Effector memory CD4-positive, alpha-beta T cell (primary cell): Measurements from ENCODE around the gene DDX54.

Source experiments
- DNase-seq, 3 donors: peaks; one replicate each; pipeline ENCODE4 v3.0.0-alpha.2; 2020
- H3K27ac ChIP-seq: 2 replicates; pipeline ENCODE4 v1.7.0; 2013; ENCODE audit warnings: mild to moderate bottlenecking, low read length, moderate library complexity; ENCODE audit not compliant: insufficient read depth, poor library complexity, severe bottlenecking
- H3K27me3 ChIP-seq: replicated peaks from 2 replicates; pipeline ENCODE4 v1.7.0; 2013; ENCODE audit warnings: mild to moderate bottlenecking, low read length; ENCODE audit not compliant: insufficient read depth, control insufficient read depth, poor library complexity, severe bottlenecking
- H3K36me3 ChIP-seq: 2 replicates; pipeline ENCODE4 v1.7.0; 2013; ENCODE audit warnings: mild to moderate bottlenecking, low read length, moderate library complexity; ENCODE audit not compliant: control insufficient read depth, insufficient read depth
- H3K4me1 ChIP-seq: 2 replicates; pipeline ENCODE4 v1.7.0; 2013; ENCODE audit warnings: low read length, mild to moderate bottlenecking; ENCODE audit not compliant: control insufficient read depth, insufficient read depth, poor library complexity, severe bottlenecking
- H3K4me3 ChIP-seq: 2 replicates; pipeline ENCODE4 v1.7.0; 2013; ENCODE audit warnings: low read length, low read depth, mild to moderate bottlenecking; ENCODE audit not compliant: insufficient read depth, poor library complexity, severe bottlenecking
- H3K9me3 ChIP-seq: 2 replicates; pipeline ENCODE4 v1.7.0; 2013; ENCODE audit warnings: mild to moderate bottlenecking, low read length, moderate library complexity; ENCODE audit not compliant: control insufficient read depth

The DDX54 gene

DNA sequence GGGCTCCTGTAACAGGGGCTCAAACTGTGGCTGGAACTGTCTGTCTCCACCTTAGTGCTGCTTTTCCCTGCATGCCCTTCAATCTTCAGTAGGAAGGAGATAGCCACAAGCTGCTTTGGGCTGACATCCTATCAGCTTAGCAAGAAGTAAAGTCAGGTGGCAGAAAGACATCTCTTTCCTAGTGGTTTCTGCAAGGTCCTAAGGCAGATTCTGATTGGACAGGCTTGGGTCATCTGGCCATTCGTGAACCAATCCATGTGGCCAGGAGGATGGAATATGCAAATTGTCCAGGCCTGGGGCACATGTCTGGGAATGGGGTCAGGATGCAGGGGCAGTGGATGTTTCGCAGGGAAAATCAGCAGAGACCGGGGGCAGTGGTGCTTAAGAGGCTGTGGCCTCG, 5.5 kb upstream of the DDX54 start:
- no peaks in the 10 kb centered on the region for H3K9me3 ChIP-seq
- no peak overlapping the region for H3K4me3 ChIP-seq
- peaks cover 10% of the 10 kb centered on the region for H3K4me1 ChIP-seq
- H3K27ac ChIP-seq, result no peak overlapping the region
- DNase-seq, result no peak
- no peaks in the 10 kb centered on the region for H3K27me3 ChIP-seq
- H3K36me3 ChIP-seq, result peaks cover 16% of the 10 kb centered on the region

DNA sequence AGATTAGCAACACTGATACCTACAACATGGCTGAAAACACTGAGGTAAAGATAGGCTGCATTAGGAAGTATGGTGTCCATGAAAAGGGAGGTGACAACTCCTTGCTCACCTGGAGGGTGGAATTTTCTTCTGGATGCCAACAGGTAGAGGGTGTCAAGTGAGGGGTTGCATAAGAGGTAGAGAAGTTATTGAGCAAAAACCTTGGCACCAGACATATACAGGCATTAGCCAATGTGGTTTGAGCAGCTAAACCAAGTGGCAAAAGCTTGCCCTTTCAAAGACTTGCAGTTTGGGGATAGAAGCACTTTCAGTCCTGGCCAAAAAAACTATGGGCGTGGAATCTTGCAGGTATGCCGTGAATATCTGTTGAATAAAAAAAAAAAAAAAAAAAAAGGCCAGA, 4.1 kb upstream of the DDX54 start:
- Histone ChIP-seq H3K27me3 (no peaks in the 10 kb centered on the region), H3K27ac (no peak overlapping the region), H3K4me1 (peaks cover 10% of the 10 kb centered on the region), H3K36me3 (peaks cover 16% of the 10 kb centered on the region), H3K9me3 (no peaks in the 10 kb centered on the region), H3K4me3 (no peak overlapping the region)
- no peak for DNase-seq

DNA sequence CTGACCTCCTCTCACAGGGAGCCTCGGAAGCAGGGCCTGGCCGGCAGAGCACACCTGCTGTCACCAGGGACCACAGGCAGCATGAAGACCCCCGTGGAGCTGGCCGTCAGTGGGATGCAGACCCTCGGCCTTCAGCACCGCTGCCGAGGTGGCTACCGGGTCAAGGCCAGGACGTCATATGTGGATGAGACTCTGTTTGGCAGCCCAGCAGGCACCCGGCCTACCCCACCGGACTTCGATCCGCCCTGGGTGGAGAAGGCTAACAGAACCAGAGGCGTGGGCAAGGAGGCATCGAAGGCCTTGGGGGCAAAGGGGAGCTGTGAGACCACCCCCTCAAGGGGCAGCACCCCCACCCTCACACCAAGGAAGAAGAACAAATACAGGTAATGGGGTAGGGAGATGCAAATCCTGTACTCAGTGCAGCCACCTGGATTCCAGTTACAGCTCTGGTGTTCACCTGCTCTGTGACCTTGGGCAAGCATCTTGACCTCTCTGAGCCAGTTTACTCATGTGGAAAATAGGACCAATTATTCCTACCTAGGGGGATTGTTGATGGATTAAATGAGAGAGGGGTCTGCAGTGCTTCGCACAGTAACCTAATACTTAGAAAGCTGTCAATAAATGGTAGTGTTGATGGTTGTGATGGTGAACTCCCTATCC, 1.5 kb upstream of the DDX54 start:
- peaks cover 16% of the 10 kb centered on the region for H3K4me1 ChIP-seq
- H3K4me3 ChIP-seq, result no peak overlapping the region
- H3K27me3 ChIP-seq, result no peaks in the 10 kb centered on the region
- no peak for DNase-seq
- peaks cover 10% of the 10 kb centered on the region for H3K36me3 ChIP-seq
- H3K9me3 ChIP-seq, result no peaks in the 10 kb centered on the region
- no peak overlapping the region for H3K27ac ChIP-seq

DNA sequence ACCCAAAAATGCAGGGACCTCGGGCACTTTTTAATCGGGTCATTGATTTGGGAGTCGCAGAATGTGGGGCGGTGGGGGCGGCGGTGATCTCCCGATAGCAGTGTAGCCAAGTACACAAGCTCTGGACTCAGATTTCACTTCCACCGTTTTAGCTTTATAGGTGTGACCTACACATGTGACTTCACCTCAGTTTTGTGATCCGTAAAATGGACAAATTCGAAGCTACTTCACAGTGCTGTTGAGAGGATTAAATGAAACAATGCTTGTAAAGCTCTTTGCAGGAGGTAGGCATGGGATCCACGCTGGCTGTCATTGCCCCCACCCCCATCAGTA, 721 bp upstream of the DDX54 start:
- Histone ChIP-seq H3K27ac (peak overlapping the region; percentile 87), H3K4me3 (peak overlapping the region; percentile 72)
- no peak for DNase-seq

DNA sequence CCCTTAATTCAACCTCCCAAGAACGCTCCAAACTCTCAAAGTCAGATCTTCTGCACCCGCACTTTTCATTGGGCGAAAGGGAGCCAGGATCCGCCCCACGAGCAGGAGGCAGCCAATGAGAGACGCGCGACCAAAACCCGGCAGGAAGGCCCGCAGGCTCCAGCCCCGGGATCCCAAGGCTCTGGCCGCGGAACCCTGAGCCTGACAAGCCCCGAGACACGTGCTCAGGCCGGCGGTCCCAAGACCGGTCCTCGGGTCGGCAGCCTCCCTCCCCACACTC, 438 bp downstream of the DDX54 start:
- peaks cover 11% of the 10 kb centered on the region for H3K36me3 ChIP-seq
- H3K4me3 ChIP-seq, result peak overlapping the region; percentile 72
- DNase-seq, result peak; percentile 68 to 83 (median 82)
- no peaks in the 10 kb centered on the region for H3K27me3 ChIP-seq
- H3K9me3 ChIP-seq, result no peaks in the 10 kb centered on the region
- H3K27ac ChIP-seq, result peak overlapping the region; percentile 87
- peaks cover 16% of the 10 kb centered on the region for H3K4me1 ChIP-seq

More for the DNA sequence above, 721 bp upstream of the DDX54 start:
- H3K27me3 ChIP-seq, result no peaks in the 10 kb centered on the region
- peaks cover 2% of the 10 kb centered on the region for H3K36me3 ChIP-seq
- H3K9me3 ChIP-seq, result no peaks in the 10 kb centered on the region
- peaks cover 16% of the 10 kb centered on the region for H3K4me1 ChIP-seq

DNA sequence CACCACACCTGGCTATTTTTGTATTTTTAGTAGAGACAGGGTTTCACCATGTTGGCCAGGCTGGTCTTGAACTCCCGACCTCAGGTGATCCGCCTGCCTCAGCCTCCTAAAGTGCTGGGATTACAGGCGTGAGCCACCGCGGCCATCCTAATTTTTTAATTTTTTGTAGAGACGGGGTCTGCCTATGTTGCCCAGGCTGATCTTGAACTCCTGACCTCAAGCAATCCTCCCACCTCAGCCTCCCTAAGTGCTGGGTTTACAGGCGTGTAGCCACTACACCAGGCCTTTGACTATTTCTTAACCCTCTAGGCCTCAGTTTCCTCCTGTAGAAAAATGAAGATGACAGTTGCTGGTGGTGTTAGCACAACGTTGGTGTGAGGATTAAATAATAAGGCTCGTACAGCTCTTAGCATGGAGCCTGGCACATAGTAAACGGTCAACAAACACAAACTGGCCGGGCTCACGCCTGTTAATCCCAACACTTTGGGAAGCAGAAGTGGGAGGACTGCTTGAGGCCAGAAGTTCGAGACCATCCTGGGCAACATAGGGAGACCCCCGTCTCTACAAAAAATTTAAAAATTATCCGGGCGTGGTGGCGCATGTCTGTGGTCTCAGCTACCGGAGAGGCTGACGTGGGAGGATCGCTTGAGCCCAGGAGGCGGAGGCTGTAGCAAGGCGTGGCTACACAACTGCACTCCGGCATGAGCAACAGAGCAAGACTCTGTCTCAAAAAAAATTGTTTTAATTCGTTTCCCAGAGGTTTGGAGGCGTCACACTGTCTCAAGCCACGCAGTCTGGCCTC, 979 bp downstream of the DDX54 start:
- H3K36me3 ChIP-seq, result peaks cover 17% of the 10 kb centered on the region
- H3K9me3 ChIP-seq, result no peaks in the 10 kb centered on the region
- H3K27me3 ChIP-seq, result no peaks in the 10 kb centered on the region
- H3K4me3 ChIP-seq, result peak overlapping the region; percentile 72
- H3K4me1 ChIP-seq, result peaks cover 16% of the 10 kb centered on the region
- no peak for DNase-seq
- peak overlapping the region; percentile 87 for H3K27ac ChIP-seq

DNA sequence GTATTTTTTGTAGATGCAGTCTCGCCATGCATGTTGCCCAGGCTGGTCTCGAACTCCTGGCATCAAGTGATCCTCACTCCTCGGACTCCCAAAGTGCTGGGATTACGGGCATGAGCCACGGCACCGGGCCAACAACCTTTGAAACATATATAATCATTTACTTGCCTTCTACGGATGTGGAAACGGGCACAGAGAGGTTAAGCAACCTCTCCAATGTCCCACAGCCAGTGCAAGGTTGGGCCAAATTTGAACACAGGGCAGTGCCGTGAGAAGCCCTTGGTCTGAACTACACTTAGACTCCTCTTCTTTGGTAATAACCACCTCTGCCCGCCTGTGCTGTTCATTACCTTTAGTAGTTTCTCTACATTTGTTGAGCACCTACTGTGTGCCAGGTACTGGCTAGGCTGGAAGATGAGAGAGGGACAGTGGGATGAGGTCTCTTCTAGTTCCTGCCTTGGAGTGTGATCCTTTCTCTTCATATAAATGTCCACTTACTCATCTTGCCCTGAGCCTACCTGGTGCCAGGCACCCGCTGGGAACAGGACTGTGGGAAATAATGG, 2.2 kb downstream of the DDX54 start:
- Histone ChIP-seq H3K9me3 (no peaks in the 10 kb centered on the region), H3K27ac (no peak overlapping the region), H3K27me3 (no peaks in the 10 kb centered on the region), H3K36me3 (peaks cover 29% of the 10 kb centered on the region), H3K4me3 (no peak overlapping the region), H3K4me1 (peaks cover 16% of the 10 kb centered on the region)
- no peak for DNase-seq

DNA sequence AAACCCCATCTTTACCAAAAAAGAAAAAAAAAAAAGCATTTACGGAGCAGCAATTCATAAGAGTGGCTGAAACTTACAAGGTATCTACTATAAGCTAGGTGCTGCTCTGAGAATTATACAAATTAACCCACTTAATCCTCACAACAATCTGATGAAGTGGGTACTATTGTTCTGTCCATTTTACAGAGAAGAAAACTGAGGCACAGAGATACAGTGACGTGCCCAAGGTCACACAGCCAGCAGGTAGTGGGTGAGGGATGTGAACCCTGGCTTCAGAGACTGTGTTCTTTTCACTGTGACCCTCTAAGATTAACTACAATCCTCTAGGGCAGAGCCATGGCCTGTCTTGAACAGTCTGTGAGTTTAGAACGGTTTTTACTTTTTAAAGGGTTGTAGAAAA, 3.3 kb downstream of the DDX54 start:
- no peaks in the 10 kb centered on the region for H3K9me3 ChIP-seq
- peaks cover 40% of the 10 kb centered on the region for H3K36me3 ChIP-seq
- no peak overlapping the region for H3K27ac ChIP-seq
- DNase-seq, result no peak
- H3K4me3 ChIP-seq, result no peak overlapping the region
- no peaks in the 10 kb centered on the region for H3K27me3 ChIP-seq
- peaks cover 16% of the 10 kb centered on the region for H3K4me1 ChIP-seq

DNA sequence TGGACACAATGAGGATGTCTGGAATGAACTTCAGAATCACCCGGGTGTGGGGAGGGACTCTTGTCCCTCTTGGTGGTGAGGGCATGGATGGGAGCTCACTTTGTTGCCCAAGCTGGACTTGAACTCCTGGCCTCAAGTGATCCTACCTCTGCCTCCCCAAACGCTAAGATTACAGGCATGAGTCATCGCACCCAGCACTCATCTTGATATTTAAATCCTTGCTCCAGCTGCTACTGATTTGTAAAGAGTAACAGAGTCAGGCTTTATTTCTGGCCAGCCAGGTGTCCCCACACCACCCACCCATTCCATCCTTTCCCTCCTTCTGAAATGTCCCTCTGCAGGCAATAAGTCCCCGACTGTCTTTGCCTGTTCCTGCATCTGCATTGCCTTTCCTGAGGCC, 4.9 kb downstream of the DDX54 start:
- H3K27ac ChIP-seq, result no peak overlapping the region
- no peaks in the 10 kb centered on the region for H3K27me3 ChIP-seq
- peaks cover 6% of the 10 kb centered on the region for H3K4me1 ChIP-seq
- no peak for DNase-seq
- no peak overlapping the region for H3K4me3 ChIP-seq
- H3K9me3 ChIP-seq, result no peaks in the 10 kb centered on the region
- peaks cover 50% of the 10 kb centered on the region for H3K36me3 ChIP-seq

DNA sequence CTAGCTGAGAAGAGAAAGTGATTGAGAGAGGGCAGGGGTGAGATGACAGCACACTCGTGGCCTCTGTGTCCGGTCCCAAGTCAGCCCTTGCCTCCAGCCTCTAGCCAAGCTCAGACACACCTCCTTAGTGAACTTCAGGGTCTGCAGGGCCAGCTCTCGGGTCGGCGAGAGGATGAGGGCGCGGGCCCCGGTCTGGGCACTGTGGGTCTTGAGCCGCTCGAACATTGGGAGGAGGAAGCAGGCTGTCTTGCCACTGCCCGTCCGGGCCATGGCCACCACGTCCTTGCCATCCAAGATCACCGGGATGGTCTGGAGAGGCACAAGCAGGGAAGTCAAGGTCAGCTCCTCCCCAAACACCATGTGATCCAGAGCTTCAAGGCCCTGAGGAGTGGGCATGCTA, 6.3 kb downstream of the DDX54 start:
- Histone ChIP-seq H3K27me3 (no peaks in the 10 kb centered on the region), H3K27ac (no peak overlapping the region), H3K9me3 (no peaks in the 10 kb centered on the region), H3K4me3 (no peak overlapping the region), H3K36me3 (peaks cover 60% of the 10 kb centered on the region), H3K4me1 (peaks cover 6% of the 10 kb centered on the region)
- DNase-seq, result no peak
